MCF 10A (cell line): ENCODE measurements around the gene EGR4. TPM values are rescaled to one million over a fixed set of nuclear protein-coding genes. Genes with fewer than 3 reads are reported as not detected.

ENCODE experiments used
- BruUV-seq: library from RNA; stranded (reverse); fragments of 400-500 nt; replicated peaks from 2 replicates; lab custom pipeline; 2021; lab: Mats Ljungman, UMichigan
- CTCF ChIA-PET: fragments of 300-600 bp; sonication (Branson Sonifier 250); formaldehyde crosslinking; extraction: SDS; loops from one replicate; lab custom pipeline; 2021; ENCODE audit warnings: antibody characterized with exemption, inconsistent platforms; lab: Yijun Ruan, JAX
- POLR2A ChIA-PET: fragments of 300-600, 350-650 bp; sonication (Branson Sonifier 250); formaldehyde crosslinking; extraction: SDS; loops from one replicate; lab custom pipeline; 2020; ENCODE audit warnings: antibody characterized with exemption, inconsistent platforms; lab: Yijun Ruan, JAX
- DNase-seq: peaks from one replicate; pipeline ENCODE4 v3.0.0-alpha.2; 2018; ENCODE audit not compliant: unreplicated experiment
- H3K27ac Mint-ChIP-seq: one replicate; pipeline ENCODE4 v1.8.0; 2022; ENCODE audit warnings: mild to moderate bottlenecking, low read depth, mixed read lengths; ENCODE audit not compliant: unreplicated experiment
- H3K27me3 Mint-ChIP-seq: one replicate; pipeline ENCODE4 v1.8.0; 2022; ENCODE audit warnings: mixed read lengths; ENCODE audit not compliant: insufficient read depth, unreplicated experiment
- H3K36me3 Mint-ChIP-seq: one replicate; pipeline ENCODE4 v1.8.0; 2022; ENCODE audit warnings: mild to moderate bottlenecking, moderate library complexity, mixed read lengths; ENCODE audit not compliant: insufficient read depth, unreplicated experiment
- H3K4me1 Mint-ChIP-seq: one replicate; pipeline ENCODE4 v1.8.0; 2022; ENCODE audit warnings: mixed read lengths; ENCODE audit not compliant: insufficient read depth, unreplicated experiment
- H3K4me3 Mint-ChIP-seq: one replicate; pipeline ENCODE4 v1.8.0; 2022; ENCODE audit warnings: mild to moderate bottlenecking, moderate library complexity, mixed read lengths; ENCODE audit not compliant: unreplicated experiment
- H3K9me3 Mint-ChIP-seq: one replicate; pipeline ENCODE4 v1.8.0; 2022; ENCODE audit warnings: mixed read lengths; ENCODE audit not compliant: unreplicated experiment
- CTCF ChIP-seq: fragments of 200-600 bp; IDR thresholded peaks from one replicate; pipeline ENCODE4 v1.8.0; 2022; ENCODE audit warnings: antibody characterized with exemption, mild to moderate bottlenecking; ENCODE audit not compliant: unreplicated experiment
- intact Hi-C: fragments of 100-400 bp; cut with micrococcal nuclease; formaldehyde crosslinking; loops from 2 replicates; pipeline ENCODE4 v1.14.1; 2022
- total RNA-seq: library from RNA; stranded (reverse); gene quantifications from 2 replicates; pipeline ENCODE4 v1.2.3, GENCODE V29; 2022

The EGR4 gene
- total RNA-seq, 1 experiment from 2014 or later = 0.37 TPM

DNA sequence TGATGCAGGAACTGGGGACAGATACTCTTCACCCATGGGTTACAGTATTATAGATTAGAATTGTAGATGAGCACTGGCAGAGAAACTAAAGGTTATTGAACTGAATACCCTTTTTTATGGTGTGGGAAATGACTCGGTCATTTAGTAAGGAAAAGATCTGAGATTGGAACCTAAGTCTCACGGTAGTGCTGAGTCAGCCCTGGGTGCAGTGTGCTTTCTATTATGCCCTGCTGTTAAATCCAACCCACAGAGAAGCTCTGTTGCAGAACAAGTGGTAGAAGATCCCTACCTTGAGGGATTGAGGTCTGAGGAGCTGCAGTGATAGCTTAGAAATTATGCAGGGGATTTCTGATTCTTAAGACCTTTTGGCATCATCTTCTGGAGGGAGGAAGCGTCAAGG lies 46.5 kb downstream of the EGR4 start:
- no peaks in the 10 kb centered on the region for H3K9me3 Mint-ChIP-seq
- H3K36me3 Mint-ChIP-seq = peaks cover 91% of the 10 kb centered on the region
- intact Hi-C loops = no loop called here
- BruUV-seq = no TSS peak
- H3K27ac Mint-ChIP-seq = peak overlapping the region; percentile 34
- no peak for TF ChIP-seq CTCF
- POLR2A ChIA-PET = interaction anchor here (1.1 to 1.5 kb wide), 2 partner anchors 8 to 11 kb away, joined by 4 read pairs; no protein-coding TSS in a partner anchor
- CTCF ChIA-PET = interaction anchor here (1.1 to 1.8 kb wide), 2 partner anchors 34 to 43 kb away, joined by 7 to 9 read pairs; no protein-coding TSS in a partner anchor
- no peak overlapping the region for H3K4me3 Mint-ChIP-seq
- H3K4me1 Mint-ChIP-seq = peaks cover 24% of the 10 kb centered on the region
- no peak for DNase-seq
- H3K27me3 Mint-ChIP-seq = no peaks in the 10 kb centered on the region

DNA sequence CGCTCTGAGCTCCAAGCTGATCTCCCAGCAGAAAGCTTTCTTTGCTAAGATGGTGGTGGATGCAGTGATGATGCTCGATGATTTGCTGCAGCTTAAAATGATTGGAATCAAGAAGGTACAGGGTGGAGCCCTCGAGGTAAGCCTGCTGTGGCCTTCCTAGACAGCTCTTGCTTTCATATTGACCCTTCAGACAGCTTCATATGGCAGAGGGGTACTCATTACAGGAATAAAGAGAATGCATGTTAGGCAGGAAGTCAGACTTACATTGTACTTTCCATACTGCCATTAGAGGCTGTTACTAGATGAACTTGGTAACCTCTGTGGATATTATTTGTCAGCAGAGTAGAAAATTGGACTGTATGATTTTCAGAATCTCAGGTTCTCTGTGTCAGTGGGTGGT lies 48.8 kb downstream of the EGR4 start:
- intact Hi-C loops = no loop called here
- POLR2A ChIA-PET = interaction anchor here (1.0 to 3.7 kb wide), 4 partner anchors 10 to 45 kb away, joined by 3 to 41 read pairs (median 6); partner anchors contain the start of genes CCT7 and PRADC1
- no peak for DNase-seq
- peaks cover 84% of the 10 kb centered on the region for H3K36me3 Mint-ChIP-seq
- CTCF ChIA-PET = interaction anchor here (0.6 to 1.3 kb wide), 6 partner anchors 8 to 154 kb away, joined by 3 to 8 read pairs (median 3); partner anchors contain the start of gene PRADC1
- peaks cover 24% of the 10 kb centered on the region for H3K4me1 Mint-ChIP-seq
- H3K27me3 Mint-ChIP-seq = no peaks in the 10 kb centered on the region
- H3K9me3 Mint-ChIP-seq = no peaks in the 10 kb centered on the region
- no peak for TF ChIP-seq CTCF
- H3K27ac Mint-ChIP-seq = peak overlapping the region; percentile 61
- peak overlapping the region; percentile 9 for H3K4me3 Mint-ChIP-seq
- no TSS peak for BruUV-seq

DNA sequence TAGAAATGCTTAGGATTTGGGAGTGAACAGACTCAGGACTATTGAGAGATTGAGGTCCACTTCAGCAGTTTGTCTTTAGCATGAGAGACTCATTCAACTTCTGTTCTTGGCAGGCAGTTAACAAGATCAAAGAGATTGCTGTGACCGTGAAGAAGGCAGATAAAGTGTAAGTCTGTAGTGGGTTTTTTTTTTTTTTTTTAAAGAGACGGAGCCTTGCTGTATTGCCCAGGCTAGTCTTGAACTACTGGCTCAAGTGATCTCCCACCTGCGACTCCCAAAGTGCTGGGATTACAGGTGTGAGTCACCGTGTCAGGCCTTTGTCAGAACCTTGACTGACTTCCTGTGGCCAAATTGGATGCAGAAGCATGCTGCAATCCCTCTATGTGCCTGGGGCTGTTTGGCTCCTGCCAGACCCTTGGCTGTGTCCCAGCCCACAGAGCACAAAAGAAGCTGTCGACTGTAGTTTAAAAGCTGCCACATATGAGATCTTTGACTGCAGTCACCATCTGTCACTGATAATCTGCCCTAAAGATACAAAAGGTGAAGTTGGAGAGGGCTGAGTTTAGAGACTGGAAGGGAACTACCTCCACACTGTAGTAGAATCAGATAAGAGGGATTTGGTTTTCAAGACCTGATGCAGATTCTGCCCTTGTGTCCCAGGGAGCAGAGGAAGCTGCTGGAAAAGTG lies 49.3 kb downstream of the EGR4 start:
- TF ChIP-seq CTCF = no peak
- Mint-ChIP-seq H3K9me3 (no peaks in the 10 kb centered on the region), H3K27me3 (no peaks in the 10 kb centered on the region), H3K27ac (peak overlapping the region; percentile 61), H3K4me1 (peaks cover 24% of the 10 kb centered on the region), H3K4me3 (peak overlapping the region; percentile 9), H3K36me3 (peaks cover 84% of the 10 kb centered on the region)
- ChIA-PET POLR2A (interaction anchor here (0.6 to 3.7 kb wide), 6 partner anchors 10 to 1913 kb away, joined by 3 to 41 read pairs (median 4); partner anchors contain the start of genes CCT7, PRADC1 and ZNF638), CTCF (interaction anchor here (0.6 to 1.4 kb wide), 7 partner anchors 11 to 155 kb away, joined by 3 to 8 read pairs (median 3); partner anchors contain the start of gene PRADC1)
- DNase-seq = peak; percentile 97
- intact Hi-C loops = no loop called here
- no TSS peak for BruUV-seq

Other genes starting within 250 kb of the EGR4 start
- gene SFXN5, start 221.8 kb downstream of the EGR4 start, total RNA-seq = 6.0 and 8.0 TPM in 2 replicates
- 35.6 and 36.9 TPM in 2 replicates for gene RAB11FIP5, start 180.6 kb downstream of the EGR4 start, total RNA-seq
- gene NOTO, start 91.0 kb downstream of the EGR4 start, total RNA-seq = not detected in 2 replicates
- 26.5 and 34.4 TPM in 2 replicates for gene SMYD5, start 79.3 kb downstream of the EGR4 start, total RNA-seq
- gene PRADC1, start 60.3 kb downstream of the EGR4 start, total RNA-seq = 9.5 and 13.5 TPM in 2 replicates
- gene CCT7, start 59.2 kb downstream of the EGR4 start, total RNA-seq = 468 and 495 TPM in 2 replicates
- 3.7 and 4.4 TPM in 2 replicates for gene FBXO41, start 9.1 kb downstream of the EGR4 start, total RNA-seq
- 8.3 and 9.3 TPM in 2 replicates for gene ALMS1, start 92.3 kb upstream of the EGR4 start, total RNA-seq